ENCODE measurements around the gene CCDC93.

CCDC93 gene

GRCh38 chr2:118013724-118014491 is at the start of gene CCDC93:
CCDC93 (minus strand) TSS chr2:118014070; CDS start chr2:118013995, 75 bp downstream.
- Histone ChIP-seq H3K27ac (ENCODE audit: low read depth, low read length) (peak within 1 kb of the TSS; percentile 32), H3K4me1 (ENCODE audit: control insufficient read depth, low read length) (peaks cover 19% of the 10 kb centered on the region), H3K4me2 (ENCODE audit: low read length) (peak within 1 kb of the TSS; percentile 87), H3K36me3 (ENCODE audit: control insufficient read depth, low read length) (peaks cover 12% of the 10 kb centered on the region), H3K27me3 (ENCODE audit: control insufficient read depth, low read length) (no peaks in the 10 kb centered on the region), H3K4me3 (ENCODE audit: low read length) (peak within 1 kb of the TSS; percentile 77), H3K79me2 (ENCODE audit: control insufficient read depth, low read length) (peaks cover 49% of the 10 kb centered on the region), H3K9me3 (ENCODE audit: control insufficient read depth, insufficient read depth, low read length) (no peaks in the 10 kb centered on the region), H4K20me1 (ENCODE audit: control insufficient read depth, insufficient read depth, low read depth, low read length) (peaks cover 15% of the 10 kb centered on the region), H3K9me2 (replicated peaks; ENCODE audit: control insufficient read depth, low read length) (no peaks in the 10 kb centered on the region), H3F3A (ENCODE audit: control insufficient read depth, insufficient read depth) (no peaks in the 10 kb centered on the region)
- TF ChIP-seq EZH2phosphoT487 (IDR thresholded peaks at IDR 0.05; ENCODE audit: borderline replicate concordance, low read length) (no peak), CTCF (IDR thresholded peaks at IDR 0.05; ENCODE audit: low read depth, low read length, poor library complexity, severe bottlenecking) (no peak)

GRCh38 chr2:118062669-118063068 is 48.8 kb upstream of the CCDC93 start:
- Histone ChIP-seq H3F3A (ENCODE audit: control insufficient read depth, insufficient read depth) (no peaks in the 10 kb centered on the region), H3K27me3 (ENCODE audit: control insufficient read depth, low read length) (no peaks in the 10 kb centered on the region), H3K4me2 (ENCODE audit: low read length) (no peak overlapping the region), H3K9me2 (replicated peaks; ENCODE audit: control insufficient read depth, low read length) (no peaks in the 10 kb centered on the region), H3K4me1 (ENCODE audit: control insufficient read depth, low read length) (peaks cover 31% of the 10 kb centered on the region), H3K36me3 (ENCODE audit: control insufficient read depth, low read length) (no peaks in the 10 kb centered on the region), H3K9me3 (ENCODE audit: control insufficient read depth, insufficient read depth, low read length) (no peaks in the 10 kb centered on the region), H3K79me2 (ENCODE audit: control insufficient read depth, low read length) (no peaks in the 10 kb centered on the region), H4K20me1 (ENCODE audit: control insufficient read depth, insufficient read depth, low read depth, low read length) (no peaks in the 10 kb centered on the region), H3K4me3 (ENCODE audit: low read length) (no peak overlapping the region), H3K27ac (ENCODE audit: low read depth, low read length) (no peak overlapping the region)
- TF ChIP-seq EZH2phosphoT487 (IDR thresholded peaks at IDR 0.05; ENCODE audit: borderline replicate concordance, low read length) = no peak
- no peak for TF ChIP-seq CTCF (IDR thresholded peaks at IDR 0.05; ENCODE audit: low read depth, low read length, poor library complexity, severe bottlenecking)

- Histone ChIP-seq H3K36me3 (ENCODE audit: control insufficient read depth, low read length) (no peaks in the 10 kb centered on the region), H3K79me2 (ENCODE audit: control insufficient read depth, low read length) (no peaks in the 10 kb centered on the region), H3K27ac (ENCODE audit: low read depth, low read length) (no peak overlapping the region), H3K27me3 (ENCODE audit: control insufficient read depth, low read length) (no peaks in the 10 kb centered on the region), H3K4me1 (ENCODE audit: control insufficient read depth, low read length) (peaks cover 37% of the 10 kb centered on the region), H3K9me3 (ENCODE audit: control insufficient read depth, insufficient read depth, low read length) (no peaks in the 10 kb centered on the region), H3F3A (ENCODE audit: control insufficient read depth, insufficient read depth) (no peaks in the 10 kb centered on the region), H3K9me2 (replicated peaks; ENCODE audit: control insufficient read depth, low read length) (no peaks in the 10 kb centered on the region), H3K4me2 (ENCODE audit: low read length) (no peak overlapping the region), H3K4me3 (ENCODE audit: low read length) (no peak overlapping the region), H4K20me1 (ENCODE audit: control insufficient read depth, insufficient read depth, low read depth, low read length) (no peaks in the 10 kb centered on the region)
- TF ChIP-seq CTCF (IDR thresholded peaks at IDR 0.05; ENCODE audit: low read depth, low read length, poor library complexity, severe bottlenecking) = no peak
- no peak for TF ChIP-seq EZH2phosphoT487 (IDR thresholded peaks at IDR 0.05; ENCODE audit: borderline replicate concordance, low read length)
Observed at GRCh38 chr2:118062048-118062447, 48.2 kb upstream of the CCDC93 start.
